Liver (tissue), 3 donors: ENCODE measurements around the gene BHLHA9.

Source experiments
- SP1 ChIP-seq: IDR thresholded peaks from 2 replicates; pipeline ENCODE4 v1.6.1; 2018; ENCODE audit warnings: antibody characterized with exemption, mild to moderate bottlenecking
- YY1 ChIP-seq: IDR thresholded peaks from 2 replicates; pipeline ENCODE4 v1.6.1; 2016; ENCODE audit warnings: antibody characterized with exemption, mild to moderate bottlenecking
- TF ChIP-seq, protein P1 (sequence below): IDR thresholded peaks from 2 replicates; pipeline ENCODE4 v1.6.1; 2016; ENCODE audit warnings: antibody characterized with exemption
- TF ChIP-seq, protein P2 (sequence below): fragments of 150-350 bp; IDR thresholded peaks from 2 replicates; pipeline ENCODE4 v1.5.1; 2017; ENCODE audit warnings: improper control_type of control experiment, low read depth, low read length; ENCODE audit not compliant: missing input control
- TF ChIP-seq, protein P3 (sequence below): IDR thresholded peaks from 2 replicates; pipeline ENCODE4 v1.6.1; 2016; ENCODE audit warnings: antibody characterized with exemption
- donor health status: healthy.
- donor health status: healthy.

DNA sequence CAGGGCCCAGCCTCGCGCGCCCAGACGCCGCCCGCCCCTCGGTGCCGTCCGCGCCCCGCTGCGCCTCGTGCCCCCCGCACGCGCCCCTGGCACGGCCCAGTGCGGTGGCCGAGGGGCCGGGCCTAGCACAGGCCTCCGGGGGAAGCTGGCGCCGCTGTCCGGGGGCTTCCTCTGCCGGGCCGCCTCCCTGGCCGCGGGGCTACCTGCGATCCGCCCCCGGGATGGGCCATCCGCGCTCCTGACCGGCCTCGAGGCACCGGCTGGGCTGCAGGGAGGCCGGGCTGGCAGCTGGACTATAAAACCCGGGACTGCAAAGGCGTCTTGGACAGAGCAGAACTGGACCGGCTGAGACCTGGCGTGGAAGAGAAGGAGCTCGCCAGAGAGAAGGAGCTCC lies 783 bp downstream of the BHLHA9 start:
- TF ChIP-seq SP1 (no peak), YY1 (no peak)
- TF ChIP-seq, protein P1, sequence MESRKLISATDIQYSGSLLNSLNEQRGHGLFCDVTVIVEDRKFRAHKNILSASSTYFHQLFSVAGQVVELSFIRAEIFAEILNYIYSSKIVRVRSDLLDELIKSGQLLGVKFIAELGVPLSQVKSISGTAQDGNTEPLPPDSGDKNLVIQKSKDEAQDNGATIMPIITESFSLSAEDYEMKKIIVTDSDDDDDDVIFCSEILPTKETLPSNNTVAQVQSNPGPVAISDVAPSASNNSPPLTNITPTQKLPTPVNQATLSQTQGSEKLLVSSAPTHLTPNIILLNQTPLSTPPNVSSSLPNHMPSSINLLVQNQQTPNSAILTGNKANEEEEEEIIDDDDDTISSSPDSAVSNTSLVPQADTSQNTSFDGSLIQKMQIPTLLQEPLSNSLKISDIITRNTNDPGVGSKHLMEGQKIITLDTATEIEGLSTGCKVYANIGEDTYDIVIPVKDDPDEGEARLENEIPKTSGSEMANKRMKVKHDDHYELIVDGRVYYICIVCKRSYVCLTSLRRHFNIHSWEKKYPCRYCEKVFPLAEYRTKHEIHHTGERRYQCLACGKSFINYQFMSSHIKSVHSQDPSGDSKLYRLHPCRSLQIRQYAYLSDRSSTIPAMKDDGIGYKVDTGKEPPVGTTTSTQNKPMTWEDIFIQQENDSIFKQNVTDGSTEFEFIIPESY = no peak
- TF ChIP-seq, protein P2, sequence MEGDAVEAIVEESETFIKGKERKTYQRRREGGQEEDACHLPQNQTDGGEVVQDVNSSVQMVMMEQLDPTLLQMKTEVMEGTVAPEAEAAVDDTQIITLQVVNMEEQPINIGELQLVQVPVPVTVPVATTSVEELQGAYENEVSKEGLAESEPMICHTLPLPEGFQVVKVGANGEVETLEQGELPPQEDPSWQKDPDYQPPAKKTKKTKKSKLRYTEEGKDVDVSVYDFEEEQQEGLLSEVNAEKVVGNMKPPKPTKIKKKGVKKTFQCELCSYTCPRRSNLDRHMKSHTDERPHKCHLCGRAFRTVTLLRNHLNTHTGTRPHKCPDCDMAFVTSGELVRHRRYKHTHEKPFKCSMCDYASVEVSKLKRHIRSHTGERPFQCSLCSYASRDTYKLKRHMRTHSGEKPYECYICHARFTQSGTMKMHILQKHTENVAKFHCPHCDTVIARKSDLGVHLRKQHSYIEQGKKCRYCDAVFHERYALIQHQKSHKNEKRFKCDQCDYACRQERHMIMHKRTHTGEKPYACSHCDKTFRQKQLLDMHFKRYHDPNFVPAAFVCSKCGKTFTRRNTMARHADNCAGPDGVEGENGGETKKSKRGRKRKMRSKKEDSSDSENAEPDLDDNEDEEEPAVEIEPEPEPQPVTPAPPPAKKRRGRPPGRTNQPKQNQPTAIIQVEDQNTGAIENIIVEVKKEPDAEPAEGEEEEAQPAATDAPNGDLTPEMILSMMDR = no peak
- TF ChIP-seq, protein P3, sequence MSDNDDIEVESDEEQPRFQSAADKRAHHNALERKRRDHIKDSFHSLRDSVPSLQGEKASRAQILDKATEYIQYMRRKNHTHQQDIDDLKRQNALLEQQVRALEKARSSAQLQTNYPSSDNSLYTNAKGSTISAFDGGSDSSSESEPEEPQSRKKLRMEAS = no peak
